Endodermal cell (in vitro differentiated cells): ENCODE results near the gene REEP6. TPM values are rescaled to one million over a fixed set of nuclear protein-coding genes. Genes with fewer than 3 reads are reported as not detected.

Experiments
- DNase-seq: peaks from one replicate; pipeline ENCODE4 v3.0.0-alpha.2; 2017
- H3K27ac ChIP-seq: 2 replicates; pipeline ENCODE4 v1.5.1; 2013; ENCODE audit warnings: mild to moderate bottlenecking, low read depth, low read length, moderate library complexity
- H3K27me3 ChIP-seq: 2 replicates; pipeline ENCODE4 v1.6.1; 2013; ENCODE audit warnings: mild to moderate bottlenecking, low read length, moderate library complexity; ENCODE audit not compliant: insufficient read depth, control insufficient read depth, poor library complexity, severe bottlenecking
- H3K36me3 ChIP-seq: 2 replicates; pipeline ENCODE4 v1.7.0; 2013; ENCODE audit warnings: mild to moderate bottlenecking, low read length, moderate library complexity; ENCODE audit not compliant: control insufficient read depth, insufficient read depth
- H3K4me1 ChIP-seq: one replicate; pipeline ENCODE4 v1.7.0; 2013; ENCODE audit warnings: low read length; ENCODE audit not compliant: control insufficient read depth, insufficient read depth
- H3K4me3 ChIP-seq: 2 replicates; pipeline ENCODE4 v1.5.1; 2013; ENCODE audit warnings: mild to moderate bottlenecking, low read length, moderate library complexity
- H3K9ac ChIP-seq: 2 replicates; pipeline ENCODE4 v1.6.1; 2013; ENCODE audit warnings: mild to moderate bottlenecking, low read length, moderate library complexity; ENCODE audit not compliant: poor library complexity, severe bottlenecking; ENCODE audit errors: extremely low read depth
- H3K9me3 ChIP-seq: 2 replicates; pipeline ENCODE4 v1.6.1; 2013; ENCODE audit warnings: mild to moderate bottlenecking, low read length, moderate library complexity; ENCODE audit not compliant: control insufficient read depth
- H3K27ac Mint-ChIP-seq: 2 replicates; pipeline ENCODE4 v1.8.0; 2020; ENCODE audit warnings: mixed read lengths
- H3K27me3 Mint-ChIP-seq: 2 replicates; pipeline ENCODE4 v1.8.0; 2021; ENCODE audit warnings: mild to moderate bottlenecking, mixed read lengths; ENCODE audit not compliant: insufficient read depth
- H3K36me3 Mint-ChIP-seq: 2 replicates; pipeline ENCODE4 v1.8.0; 2020; ENCODE audit warnings: low read depth, mixed read lengths
- H3K4me1 Mint-ChIP-seq: 2 replicates; pipeline ENCODE4 v1.8.0; 2020; ENCODE audit warnings: mixed read lengths
- H3K4me3 Mint-ChIP-seq: 2 replicates; pipeline ENCODE4 v1.8.0; 2020; ENCODE audit warnings: mild to moderate bottlenecking, moderate library complexity, mixed read lengths
- H3K9me3 Mint-ChIP-seq: 2 replicates; pipeline ENCODE4 v1.8.0; 2020; ENCODE audit warnings: mild to moderate bottlenecking, mixed read lengths
- WGBS, 2 experiments: methylation state at CpG; one replicate each; pipeline versions ENCODE4 v1.1.5 to v1.1.7; 2013; ENCODE audit warnings: missing lambda C conversion rate in 2 of 2, mixed read lengths in 1 of 2; ENCODE audit not compliant: insufficient coverage in 1 of 2, insufficient read length in 1 of 2; 5-methylcytosine and 5-hydroxymethylcytosine counted together
- total RNA-seq, 2 donors: library from RNA; stranded (reverse); fragmentation: NEBNext Ultra II Directional in 1 of 2; extraction: Animal tissue kit (Norgen Biotek cat#: 25700) in 1 of 2; gene quantifications; 2 replicates in 1 of 2; 3 replicates in 1 of 2; pipeline ENCODE4 v1.2.1, GENCODE V29; 2021
- TF ChIP-seq, protein P1 (sequence below): fragments of 200-600 bp; sonication (generic); conservative IDR thresholded peaks from 2 replicates; pipeline ENCODE4 v1.5.0; 2021; ENCODE audit warnings: antibody characterized with exemption, mild to moderate bottlenecking

The REEP6 gene
- total RNA-seq, 2 donors from 2014 or later, result 24.7 to 49.4 TPM

DNA sequence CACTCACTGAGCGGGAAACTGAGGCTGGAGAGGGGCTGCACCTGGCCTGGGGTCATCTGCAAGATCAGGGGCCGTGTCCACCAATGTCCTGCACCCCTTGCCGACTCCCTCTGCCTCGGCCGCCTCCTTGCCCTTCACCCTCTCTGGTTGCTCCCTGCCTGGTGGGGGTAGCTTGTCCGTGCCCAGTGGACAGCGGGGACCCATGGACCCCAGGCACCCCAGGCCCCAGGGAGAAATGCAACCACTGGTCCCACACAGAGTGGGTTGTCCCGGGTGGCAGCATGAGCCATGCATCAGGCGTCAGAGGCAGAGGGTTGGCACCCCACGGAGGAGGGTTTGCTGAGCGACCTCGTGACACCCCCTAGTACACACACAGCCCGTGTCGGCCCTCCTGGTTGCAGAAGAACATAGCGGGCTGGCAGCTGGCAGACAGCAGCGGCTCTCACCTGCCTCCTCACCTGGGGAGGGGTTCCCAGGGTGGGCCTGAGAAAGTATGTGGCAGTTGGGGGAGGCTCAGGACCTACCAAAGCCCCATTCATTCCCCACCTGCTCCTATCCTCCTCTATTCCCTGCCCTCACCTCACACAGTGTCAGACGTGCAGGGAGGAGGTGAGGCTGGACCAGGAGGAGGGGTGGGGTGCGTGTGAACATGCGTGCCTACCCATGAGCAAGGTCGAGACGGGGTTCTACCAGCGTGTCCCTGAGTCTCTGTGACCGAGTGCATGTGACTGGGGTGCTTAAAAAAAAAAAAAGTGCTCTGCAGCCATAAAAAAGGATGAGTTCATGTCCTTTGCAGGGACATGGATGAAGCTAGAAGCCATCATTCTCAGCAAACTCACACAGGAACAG, 13.2 kb downstream of the REEP6 start:
- no peak overlapping the region for H3K9ac ChIP-seq

DNA sequence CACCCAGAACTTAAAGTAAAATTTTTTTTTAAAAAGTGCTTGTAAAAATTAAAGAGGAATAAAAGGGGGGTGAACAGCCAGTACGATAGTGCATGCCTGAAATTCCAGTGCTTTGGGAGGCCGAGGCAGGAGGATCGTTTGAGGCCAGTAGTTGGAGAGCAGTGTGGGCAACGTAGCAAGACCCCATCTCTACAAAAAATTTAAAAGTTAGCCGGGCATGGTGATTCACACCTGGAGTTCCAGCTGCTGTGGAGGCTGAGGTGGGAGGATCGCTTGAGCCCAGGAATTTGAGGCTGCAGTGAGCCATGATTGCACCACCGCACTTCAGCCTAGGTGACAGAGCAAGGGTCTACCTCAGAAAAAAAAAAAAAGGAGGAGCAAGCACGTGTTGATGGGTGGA, 14.0 kb downstream of the REEP6 start:
- Mint-ChIP-seq H3K4me3 (no peak overlapping the region), H3K27me3 (peaks cover 53% of the 10 kb centered on the region), H3K4me1 (peaks cover 3% of the 10 kb centered on the region)

More for the DNA sequence above, 13.2 kb downstream of the REEP6 start:
- Mint-ChIP-seq H3K9me3 (peaks cover 22% of the 10 kb centered on the region), H3K36me3 (peaks cover 5% of the 10 kb centered on the region), H3K27me3 (peaks cover 46% of the 10 kb centered on the region), H3K4me3 (no peak overlapping the region), H3K4me1 (no peaks in the 10 kb centered on the region), H3K27ac (no peak overlapping the region)
- Histone ChIP-seq H3K9me3 (peaks cover 8% of the 10 kb centered on the region), H3K27ac (no peak overlapping the region), H3K4me3 (no peak overlapping the region), H3K27me3 (peaks cover 16% of the 10 kb centered on the region), H3K4me1 (no peaks in the 10 kb centered on the region), H3K36me3 (no peaks in the 10 kb centered on the region)
- DNase-seq, result no peak
- 74 to 76% methylated on average over 10 to 23 of the region's 23 CpGs for WGBS, 2 experiments
- TF ChIP-seq, protein P1, sequence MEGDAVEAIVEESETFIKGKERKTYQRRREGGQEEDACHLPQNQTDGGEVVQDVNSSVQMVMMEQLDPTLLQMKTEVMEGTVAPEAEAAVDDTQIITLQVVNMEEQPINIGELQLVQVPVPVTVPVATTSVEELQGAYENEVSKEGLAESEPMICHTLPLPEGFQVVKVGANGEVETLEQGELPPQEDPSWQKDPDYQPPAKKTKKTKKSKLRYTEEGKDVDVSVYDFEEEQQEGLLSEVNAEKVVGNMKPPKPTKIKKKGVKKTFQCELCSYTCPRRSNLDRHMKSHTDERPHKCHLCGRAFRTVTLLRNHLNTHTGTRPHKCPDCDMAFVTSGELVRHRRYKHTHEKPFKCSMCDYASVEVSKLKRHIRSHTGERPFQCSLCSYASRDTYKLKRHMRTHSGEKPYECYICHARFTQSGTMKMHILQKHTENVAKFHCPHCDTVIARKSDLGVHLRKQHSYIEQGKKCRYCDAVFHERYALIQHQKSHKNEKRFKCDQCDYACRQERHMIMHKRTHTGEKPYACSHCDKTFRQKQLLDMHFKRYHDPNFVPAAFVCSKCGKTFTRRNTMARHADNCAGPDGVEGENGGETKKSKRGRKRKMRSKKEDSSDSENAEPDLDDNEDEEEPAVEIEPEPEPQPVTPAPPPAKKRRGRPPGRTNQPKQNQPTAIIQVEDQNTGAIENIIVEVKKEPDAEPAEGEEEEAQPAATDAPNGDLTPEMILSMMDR, result no peak

GRCh38 chr19:1505991-1506881, 15.3 kb downstream of the REEP6 start:
- Histone ChIP-seq H3K4me1 (peaks cover 7% of the 10 kb centered on the region), H3K9ac (no peak overlapping the region), H3K4me3 (no peak overlapping the region), H3K27me3 (peaks cover 18% of the 10 kb centered on the region), H3K27ac (no peak overlapping the region), H3K36me3 (no peaks in the 10 kb centered on the region), H3K9me3 (no peaks in the 10 kb centered on the region)
- 91 to 93% methylated on average over 28 to 45 of the region's 45 CpGs for WGBS, 2 experiments
- Mint-ChIP-seq H3K4me1 (peaks cover 3% of the 10 kb centered on the region), H3K27me3 (peaks cover 57% of the 10 kb centered on the region), H3K27ac (no peak overlapping the region), H3K4me3 (no peak overlapping the region), H3K9me3 (peaks cover 6% of the 10 kb centered on the region), H3K36me3 (peaks cover 5% of the 10 kb centered on the region)
- TF ChIP-seq, protein P1, result no peak
- no peak for DNase-seq

More for the DNA sequence above, 14.0 kb downstream of the REEP6 start:
- H3K27ac Mint-ChIP-seq, result no peak overlapping the region
- H3K4me1 ChIP-seq, result peaks cover under 1% of the 10 kb centered on the region
- peaks cover 5% of the 10 kb centered on the region for H3K9me3 ChIP-seq
- H3K36me3 Mint-ChIP-seq, result peaks cover 5% of the 10 kb centered on the region
- no peak overlapping the region for H3K9ac ChIP-seq
- DNase-seq, result no peak
- peaks cover 17% of the 10 kb centered on the region for H3K9me3 Mint-ChIP-seq
- TF ChIP-seq, protein P1, result no peak
- H3K27ac ChIP-seq, result no peak overlapping the region
- no peak overlapping the region for H3K4me3 ChIP-seq
- peaks cover 16% of the 10 kb centered on the region for H3K27me3 ChIP-seq
- WGBS, 2 experiments, result 83 to 86% methylated on average over 8 of the region's 8 CpGs
- H3K36me3 ChIP-seq, result no peaks in the 10 kb centered on the region
